GM12891 (cell line): ENCODE results near the gene MOB3B.

Source experiments
- DNase-seq: peaks from one replicate; pipeline ENCODE4 v3.0.0; 2011; ENCODE audit warnings: low spot score; ENCODE audit not compliant: insufficient read length
- FAIRE-seq: peaks from 2 replicates; lab custom pipeline; 2011; peaks lifted over from hg19 to GRCh38; lab: Jason Lieb, UNC
- PAX5 ChIP-seq: IDR thresholded peaks from 2 replicates; pipeline ENCODE4 v1.6.1; 2011; ENCODE audit warnings: low read length, moderate library complexity, mild to moderate bottlenecking; ENCODE audit not compliant: insufficient read depth, severe bottlenecking
- POLR2A ChIP-seq: IDR thresholded peaks from 2 replicates; pipeline ENCODE4 v1.6.1; 2011; ENCODE audit warnings: low read depth, low read length, control low read depth
- POLR2AphosphoS5 ChIP-seq: IDR thresholded peaks from 2 replicates; pipeline ENCODE4 v1.6.1; 2011; ENCODE audit warnings: low read depth, low read length, control low read depth
- POU2F2 ChIP-seq: IDR thresholded peaks from 2 replicates; pipeline ENCODE4 v1.6.1; 2011; ENCODE audit warnings: low read depth, mild to moderate bottlenecking, control low read depth, low read length, moderate library complexity
- SPI1 ChIP-seq: IDR thresholded peaks from 2 replicates; pipeline ENCODE4 v1.6.1; 2011; ENCODE audit warnings: low read depth, low read length, control low read depth
- TAF1 ChIP-seq: IDR thresholded peaks from 2 replicates; pipeline ENCODE4 v1.6.1; 2011; ENCODE audit warnings: low read depth, low read length, control low read depth

The MOB3B gene

DNA sequence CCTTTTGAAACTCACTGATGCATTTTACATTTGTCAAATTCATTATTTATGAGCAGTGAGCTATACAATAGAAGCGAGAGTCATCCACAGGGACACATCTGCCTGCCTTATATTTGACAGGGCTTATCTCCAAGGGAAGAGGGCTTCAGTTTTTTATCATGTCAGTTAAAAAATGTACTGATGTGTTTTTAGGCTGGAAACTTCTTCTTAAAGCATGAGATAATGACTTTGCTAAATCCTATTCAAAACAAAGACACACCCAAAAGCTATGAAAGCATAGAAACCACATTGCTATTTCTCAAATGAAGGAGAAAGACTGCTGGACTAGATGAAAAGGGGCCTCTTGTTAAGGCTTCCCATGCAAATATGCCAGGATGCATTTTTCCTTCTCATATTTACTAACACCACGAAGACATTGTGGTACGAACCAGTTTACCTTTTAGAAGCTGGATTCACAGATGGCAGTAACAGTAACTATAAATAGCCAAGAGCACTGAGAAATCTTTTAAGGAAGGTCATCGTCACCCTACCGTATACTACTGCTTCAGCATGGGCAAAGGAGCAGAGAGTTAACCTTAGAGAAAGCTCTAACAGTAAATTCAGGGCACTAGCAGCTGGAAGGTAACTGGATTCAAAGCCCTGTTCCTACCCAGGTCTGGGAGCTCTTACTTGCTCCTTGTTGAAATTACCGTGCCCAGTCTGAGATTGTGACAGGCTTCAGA, 91.8 kb downstream of the MOB3B start:
- FAIRE-seq = no peak

DNA sequence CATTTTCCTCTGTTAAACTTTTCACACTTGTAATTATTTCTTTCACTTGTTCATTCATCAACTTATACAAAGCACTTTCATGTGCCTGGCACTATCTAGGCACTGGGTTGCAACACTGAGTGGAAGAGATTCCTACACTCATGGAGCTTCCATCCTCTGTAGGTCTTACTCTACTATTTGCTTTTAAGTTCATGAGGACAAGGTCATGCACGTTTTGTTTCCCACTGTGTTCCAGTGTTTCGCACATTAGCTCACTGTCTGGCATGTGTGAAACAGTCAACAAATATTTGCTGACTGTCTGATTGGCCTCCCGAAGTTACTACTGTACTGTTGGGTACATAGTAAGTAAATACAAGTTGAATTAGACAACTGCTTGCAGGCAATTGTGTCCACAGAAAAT, 93.4 kb downstream of the MOB3B start:
- DNase-seq (no peak), FAIRE-seq (no peak)
- TF ChIP-seq POLR2AphosphoS5 = no peak
- no peak for TF ChIP-seq POLR2A
- TF ChIP-seq POU2F2 = no peak
- no peak for TF ChIP-seq TAF1
- no peak for TF ChIP-seq SPI1
- no peak for TF ChIP-seq PAX5

More for the DNA sequence above, 91.8 kb downstream of the MOB3B start:
- no peak for DNase-seq
- no peak for TF ChIP-seq POLR2AphosphoS5
- no peak for TF ChIP-seq SPI1
- no peak for TF ChIP-seq TAF1
- TF ChIP-seq POLR2A = no peak
- no peak for TF ChIP-seq POU2F2
- TF ChIP-seq PAX5 = no peak

DNA sequence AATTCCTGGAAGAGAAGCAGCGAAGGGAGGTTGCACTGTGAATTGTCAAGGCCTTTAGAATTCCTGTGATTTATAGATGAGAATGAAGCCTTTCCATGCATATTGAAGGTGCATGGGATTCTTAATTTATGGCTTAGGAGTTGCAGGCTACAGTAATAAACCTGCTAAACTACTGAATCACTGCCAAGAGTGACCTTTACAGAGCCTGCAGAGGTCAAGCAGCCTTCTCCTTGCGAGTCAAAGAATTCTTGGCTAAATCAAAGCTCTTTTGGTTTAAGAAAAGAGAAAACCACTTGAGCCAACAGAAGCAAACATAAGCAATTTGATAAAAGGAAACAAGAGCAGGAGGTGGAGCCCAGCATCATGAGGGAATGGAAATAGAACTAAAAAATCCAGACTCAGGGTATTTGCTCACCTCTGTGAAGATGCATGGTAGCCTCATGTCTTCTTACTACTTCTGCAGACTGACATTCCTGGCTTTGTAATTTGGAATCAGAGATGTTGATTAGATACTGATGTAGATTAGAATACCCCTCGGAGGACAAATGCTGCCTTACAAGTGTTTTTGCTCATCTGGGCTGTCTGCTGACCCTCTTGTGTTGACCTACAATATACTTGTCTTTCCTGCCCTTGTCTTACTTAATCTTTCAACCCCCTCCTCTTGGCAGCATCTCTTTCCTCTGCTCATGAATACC, 95.8 kb downstream of the MOB3B start:
- TF ChIP-seq SPI1 = no peak
- no peak for TF ChIP-seq POU2F2
- FAIRE-seq (peak; percentile 20), DNase-seq (no peak)

DNA sequence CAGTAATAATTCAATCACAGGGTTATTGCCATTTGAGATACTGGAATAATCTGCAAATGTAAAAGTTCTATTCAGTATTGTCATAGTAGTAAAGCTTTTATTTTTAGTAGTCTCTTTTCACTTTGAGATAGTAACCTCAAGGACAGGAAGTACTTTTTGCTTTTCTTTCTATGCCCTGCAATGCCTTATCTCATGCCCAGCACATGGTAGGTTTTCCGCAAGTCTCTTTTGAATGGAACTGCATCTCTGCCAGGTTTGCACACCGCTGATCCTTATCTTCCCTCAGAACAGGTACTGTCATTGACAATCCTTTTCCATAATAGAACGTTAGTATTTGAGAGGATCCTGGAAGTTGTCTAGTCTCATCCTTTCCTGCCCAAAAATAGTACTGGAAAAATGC, 97.3 kb downstream of the MOB3B start:
- no peak for FAIRE-seq
- TF ChIP-seq TAF1 (no peak), POLR2A (no peak), PAX5 (no peak), POU2F2 (no peak), SPI1 (no peak), POLR2AphosphoS5 (no peak)
- DNase-seq = no peak

DNA sequence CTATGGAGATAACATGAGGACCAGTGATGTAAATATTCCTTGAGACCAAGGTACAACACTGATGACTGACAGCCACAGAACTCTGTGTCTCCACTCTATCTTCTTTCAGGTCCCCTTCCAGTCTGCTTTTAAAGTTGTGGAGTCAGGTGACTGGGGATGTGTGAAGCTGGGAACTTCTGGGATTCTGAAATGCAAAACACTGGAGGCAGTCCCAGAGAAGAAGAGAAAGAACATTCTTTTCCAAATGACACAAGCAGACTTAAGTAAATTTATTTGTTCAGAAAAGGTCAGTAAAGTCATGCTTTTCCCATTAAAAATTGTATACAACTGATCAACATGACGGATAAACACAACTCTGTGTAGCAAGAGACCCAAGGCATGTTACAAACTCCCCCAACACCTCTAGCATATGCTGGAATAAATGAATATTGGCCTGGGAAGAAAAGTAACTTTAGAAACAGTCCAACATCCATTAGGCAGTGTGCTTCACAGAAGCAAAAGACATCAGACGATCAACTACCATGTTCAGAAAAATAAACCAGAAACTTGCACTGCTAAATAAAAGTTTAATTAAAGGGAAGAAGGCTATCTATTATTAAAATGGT, 98.0 kb downstream of the MOB3B start:
- DNase-seq (no peak), FAIRE-seq (no peak)
- TF ChIP-seq TAF1 (no peak), PAX5 (no peak), POLR2A (no peak), POLR2AphosphoS5 (no peak), SPI1 (no peak), POU2F2 (no peak)

DNA sequence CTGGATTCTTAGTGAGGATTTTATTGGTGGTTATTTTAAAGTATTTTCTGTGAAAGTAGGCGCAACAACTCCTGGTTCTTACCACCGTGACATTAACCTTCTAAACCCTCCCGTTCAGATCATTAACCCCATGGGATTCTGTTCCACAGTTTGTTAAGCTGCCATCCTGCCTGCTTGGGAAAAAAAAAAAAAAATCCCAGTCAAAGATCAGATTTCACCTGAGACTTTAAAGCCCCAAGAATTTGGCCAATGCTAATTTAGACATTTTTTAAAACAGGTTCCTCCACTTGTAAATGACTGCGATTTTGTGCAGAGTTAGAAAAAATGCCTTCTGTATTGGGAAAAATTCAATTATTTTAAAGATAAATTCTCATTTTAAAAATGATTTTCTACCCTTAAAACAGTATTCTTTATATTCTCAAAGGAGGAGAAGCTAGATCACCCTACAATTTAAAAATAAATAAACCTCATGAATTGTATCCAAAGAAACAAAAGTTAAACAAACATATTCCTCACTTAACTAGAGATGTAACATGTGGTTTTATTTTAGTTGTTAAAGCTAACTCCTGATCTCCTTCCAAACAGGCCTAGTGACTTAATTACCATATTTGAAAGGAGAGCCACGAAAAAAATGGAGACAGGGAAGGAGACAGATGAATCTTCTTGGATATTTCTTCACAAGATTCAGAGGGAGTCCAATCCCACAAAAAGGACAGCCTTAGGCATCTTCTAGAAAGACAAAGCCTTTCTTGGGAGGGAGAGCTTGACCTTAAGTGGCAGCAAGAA, 98.7 kb downstream of the MOB3B start:
- FAIRE-seq (no peak), DNase-seq (no peak)
- TF ChIP-seq SPI1 (no peak), PAX5 (no peak), POLR2A (no peak), TAF1 (no peak), POU2F2 (no peak), POLR2AphosphoS5 (no peak)

DNA sequence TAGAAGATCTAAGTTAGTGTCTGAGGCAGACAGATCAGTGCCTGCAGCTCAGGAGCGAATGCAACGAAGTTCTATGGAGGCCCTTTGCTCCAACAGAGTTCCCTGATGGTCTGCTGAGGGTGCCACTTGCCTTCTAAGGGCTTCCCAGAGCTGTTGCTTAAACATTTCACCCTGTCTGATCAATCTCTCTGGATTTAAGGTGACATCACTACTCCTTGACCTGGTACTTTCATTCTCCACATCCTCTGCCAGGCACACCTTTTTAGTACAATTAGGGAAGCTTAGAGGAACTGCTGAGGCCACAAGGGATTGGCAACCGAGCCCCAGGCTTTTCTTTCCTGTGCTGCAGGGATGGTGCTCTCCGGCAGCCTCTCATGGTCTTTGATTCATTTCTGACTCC, 99.7 kb downstream of the MOB3B start:
- DNase-seq (no peak), FAIRE-seq (no peak)
- no peak for TF ChIP-seq POU2F2
- no peak for TF ChIP-seq PAX5
- no peak for TF ChIP-seq SPI1
- TF ChIP-seq POLR2AphosphoS5 = no peak
- TF ChIP-seq POLR2A = no peak
- no peak for TF ChIP-seq TAF1

DNA sequence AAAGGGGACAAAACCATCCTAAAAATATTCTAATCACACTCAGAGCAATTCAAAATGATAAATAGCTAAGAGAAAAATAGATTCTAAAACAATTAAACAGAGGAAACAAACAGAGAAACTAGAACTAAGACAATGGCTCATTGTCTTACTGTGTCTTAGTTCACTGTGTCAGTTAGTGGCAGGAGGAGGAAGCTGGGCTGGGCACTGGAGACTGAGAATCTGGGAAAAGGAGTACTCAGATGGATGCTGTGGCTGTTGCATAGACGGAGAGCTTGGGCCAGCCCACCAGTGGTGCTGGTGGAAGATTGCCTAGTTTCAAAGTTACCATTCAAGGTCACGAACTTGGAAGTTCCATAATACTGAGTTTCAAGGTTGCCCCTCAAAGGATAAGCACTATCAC, 100.2 kb downstream of the MOB3B start:
- TF ChIP-seq PAX5 (no peak), SPI1 (no peak), POLR2A (no peak)
- FAIRE-seq = no peak
- DNase-seq = no peak

DNA sequence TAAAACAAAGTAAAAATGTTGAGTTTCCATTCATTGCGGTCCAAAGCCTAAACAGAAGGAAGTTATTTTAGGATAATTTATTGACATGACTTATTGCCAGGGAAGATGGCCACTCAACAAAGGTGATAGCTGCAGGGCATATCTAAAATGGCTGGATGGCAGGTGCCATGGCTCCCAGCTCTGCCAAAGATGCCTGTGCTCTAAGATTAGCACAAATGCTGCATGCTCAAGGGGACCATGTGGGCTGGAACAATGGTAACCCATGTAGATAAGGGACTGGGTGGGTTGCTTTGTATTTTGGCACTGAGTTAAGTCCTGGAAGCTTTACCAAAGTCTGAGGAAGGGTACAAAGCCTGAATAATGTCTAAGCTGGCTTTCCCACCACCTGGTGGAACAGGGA, 101.1 kb downstream of the MOB3B start:
- FAIRE-seq (no peak), DNase-seq (no peak)
- no peak for TF ChIP-seq TAF1
- TF ChIP-seq POLR2AphosphoS5 = no peak
- no peak for TF ChIP-seq PAX5
- no peak for TF ChIP-seq POLR2A
- TF ChIP-seq SPI1 = no peak
- no peak for TF ChIP-seq POU2F2
